ENCODE measurements around the gene ICOS. TPM values are rescaled to one million over a fixed set of nuclear protein-coding genes. Genes with fewer than 3 reads are reported as not detected.

The ICOS gene
- total RNA-seq, 1 experiment from 2014 or later = not detected

GRCh38 chr2:203925512-203926158, 10.9 kb upstream of the ICOS start:
- no peak overlapping the region for H3K23ac ChIP-seq (ENCODE audit: insufficient read length, low read depth, low read length)
- H2AK5ac ChIP-seq (ENCODE audit: insufficient read length, low read length) = no peak overlapping the region
- Mint-ChIP-seq H3K27me3 (ENCODE audit: low read depth) (no peaks in the 10 kb centered on the region), H3K9me3 (no peaks in the 10 kb centered on the region), H3K36me3 (ENCODE audit: insufficient read depth in 1 of 3, low read depth in 3 of 3) (no peaks in the 10 kb centered on the region), H3K27ac (no peak overlapping the region), H3K4me1 (no peaks in the 10 kb centered on the region), H3K4me3 (no peak overlapping the region)
- no peak overlapping the region for H3K56ac ChIP-seq (ENCODE audit: insufficient read length, low read depth, low read length)
- H3K79me1 ChIP-seq (ENCODE audit: insufficient read depth, low read depth, low read length, poor library complexity, severe bottlenecking) = no peaks in the 10 kb centered on the region
- H4K91ac ChIP-seq (ENCODE audit: insufficient read length, low read depth, low read length) = no peak overlapping the region
- no peak overlapping the region for H2BK12ac ChIP-seq (ENCODE audit: insufficient read length, low read depth, low read length)
- no peak overlapping the region for H3K9ac ChIP-seq (ENCODE audit: extremely low read depth, insufficient read length, low read length)
- no peaks in the 10 kb centered on the region for H4K20me1 ChIP-seq (ENCODE audit: control insufficient read depth, insufficient read depth, insufficient read length)
- H3K4me2 ChIP-seq (ENCODE audit: insufficient read depth, insufficient read length, low read length) = no peak overlapping the region
- no peak overlapping the region for H4K8ac ChIP-seq (replicated peaks; ENCODE audit: insufficient read length, low read depth, low read length)
- no peaks in the 10 kb centered on the region for H3K9me3 ChIP-seq (ENCODE audit: control insufficient read depth, low read depth, low read length)
- TF ChIP-seq CTCF (conservative IDR thresholded peaks at IDR 0.05) = no peak
- H2BK5ac ChIP-seq (ENCODE audit: insufficient read length, low read length) = no peak overlapping the region
- no CpG with 5 or more reads among the region's 3 CpGs for WGBS (ENCODE audit: extremely low coverage, insufficient read length, low lambda C conversion rate)
- no peak overlapping the region for H3K4ac ChIP-seq (ENCODE audit: low read depth, low read length)
- H3K79me2 ChIP-seq (ENCODE audit: insufficient read depth, low read length) = no peaks in the 10 kb centered on the region
- no peak overlapping the region for H2BK20ac ChIP-seq (ENCODE audit: low read depth, low read length, poor library complexity, severe bottlenecking)
- no peaks in the 10 kb centered on the region for H3K4me1 ChIP-seq (ENCODE audit: insufficient read depth, low read length)
- H3K27me3 ChIP-seq (ENCODE audit: insufficient read depth, low read length) = no peaks in the 10 kb centered on the region
- no peak overlapping the region for H4K5ac ChIP-seq (ENCODE audit: insufficient read length, low read depth, low read length)
- no peak overlapping the region for H3T11ph ChIP-seq (ENCODE audit: low read length)
- H3K27ac ChIP-seq (ENCODE audit: insufficient read length, low read depth, low read length) = no peak overlapping the region
- H3K14ac ChIP-seq (ENCODE audit: insufficient read depth, low read length) = no peak overlapping the region
- no peak overlapping the region for H2AFZ ChIP-seq (ENCODE audit: low read length)
- H2BK15ac ChIP-seq (ENCODE audit: low read depth, low read length) = no peak overlapping the region
- H3K18ac ChIP-seq (ENCODE audit: insufficient read length, low read depth, low read length) = no peak overlapping the region
- H2BK120ac ChIP-seq (ENCODE audit: low read depth, low read length, poor library complexity, severe bottlenecking) = no peak overlapping the region
- H3K23me2 ChIP-seq (ENCODE audit: insufficient read length, low read depth, low read length, poor library complexity, severe bottlenecking) = no peaks in the 10 kb centered on the region
- no peak for DNase-seq
